SK-N-DZ (cell line): Measurements from ENCODE around the gene PCDHGC4. TPM values are rescaled to one million over a fixed set of nuclear protein-coding genes. Genes with fewer than 3 reads are reported as not detected.

Source experiments
- DNase-seq: peaks from one replicate; pipeline ENCODE4 v3.0.0-alpha.2; 2015; ENCODE audit warnings: low spot score
- polyA plus RNA-seq, 2 experiments: library from polyadenylated mRNA; depleted of rRNA; stranded (reverse); fragments of >200 nt; gene quantifications; 2 replicates each; pipeline ENCODE4 v1.2.3, GENCODE V29; 2014

PCDHGC4 gene
- polyA plus RNA-seq (2014; cell fraction: cytosol; rRNA removed): 5.1 and 6.8 TPM in 2 replicates
- 2.1 and 3.2 TPM in 2 replicates for polyA plus RNA-seq (2014; cell fraction: nucleus; rRNA removed)

DNA sequence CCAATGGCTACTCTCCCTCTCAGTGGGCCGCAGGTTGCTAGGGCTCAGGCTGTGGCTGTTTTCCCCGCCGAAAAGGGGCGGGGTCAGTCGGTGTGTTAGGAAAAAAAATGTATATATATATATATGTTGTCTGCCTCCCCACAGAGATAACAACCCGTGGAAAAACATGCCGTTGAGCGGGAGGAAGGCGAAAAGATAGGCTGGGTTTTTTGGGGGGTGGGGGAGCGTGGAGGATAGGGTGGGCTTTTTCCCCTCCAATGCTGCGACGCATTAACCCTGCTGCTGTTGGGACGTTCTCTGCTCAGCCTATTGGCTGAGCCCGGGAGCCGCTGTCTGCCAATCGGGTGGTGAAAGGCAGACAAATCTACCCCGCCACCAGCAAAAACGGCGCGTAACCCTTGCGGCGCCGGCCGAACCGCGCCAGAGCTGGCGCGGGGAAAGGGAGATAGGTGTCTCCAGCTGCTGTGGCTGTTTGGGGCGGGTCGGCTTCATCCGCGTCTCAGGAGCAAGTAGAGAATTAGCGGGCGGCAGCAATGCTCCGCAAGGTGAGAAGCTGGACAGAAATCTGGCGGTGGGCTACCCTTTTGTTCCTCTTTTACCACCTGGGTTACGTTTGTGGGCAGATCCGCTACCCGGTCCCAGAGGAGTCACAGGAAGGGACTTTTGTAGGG is at the start of gene PCDHGC4:
PCDHGC4 (plus strand) TSS at position 390 of the 671 bp plus-strand sequence; CDS start at position 534, 144 bp downstream.
- peak; percentile 68 for DNase-seq

DNA sequence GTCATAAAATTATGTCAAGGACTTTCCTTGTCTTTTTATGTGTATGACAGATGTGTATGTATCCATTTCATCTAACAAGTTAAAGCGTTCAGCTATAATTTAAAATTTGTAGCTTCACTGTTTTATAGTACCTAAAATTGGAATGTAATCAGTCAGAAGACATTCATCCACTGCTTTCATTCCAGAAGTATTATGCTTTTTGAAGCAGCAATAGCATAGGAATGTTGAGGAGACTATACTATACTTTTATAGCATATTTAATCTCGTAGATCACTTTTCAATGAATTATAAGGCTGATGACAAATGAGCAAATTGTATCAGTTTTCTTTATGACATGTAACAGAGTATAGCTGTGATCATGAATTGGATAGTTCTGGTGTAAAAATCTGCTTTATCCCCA is 47.6 kb upstream of the PCDHGC4 start:
- no peak for DNase-seq

DNA sequence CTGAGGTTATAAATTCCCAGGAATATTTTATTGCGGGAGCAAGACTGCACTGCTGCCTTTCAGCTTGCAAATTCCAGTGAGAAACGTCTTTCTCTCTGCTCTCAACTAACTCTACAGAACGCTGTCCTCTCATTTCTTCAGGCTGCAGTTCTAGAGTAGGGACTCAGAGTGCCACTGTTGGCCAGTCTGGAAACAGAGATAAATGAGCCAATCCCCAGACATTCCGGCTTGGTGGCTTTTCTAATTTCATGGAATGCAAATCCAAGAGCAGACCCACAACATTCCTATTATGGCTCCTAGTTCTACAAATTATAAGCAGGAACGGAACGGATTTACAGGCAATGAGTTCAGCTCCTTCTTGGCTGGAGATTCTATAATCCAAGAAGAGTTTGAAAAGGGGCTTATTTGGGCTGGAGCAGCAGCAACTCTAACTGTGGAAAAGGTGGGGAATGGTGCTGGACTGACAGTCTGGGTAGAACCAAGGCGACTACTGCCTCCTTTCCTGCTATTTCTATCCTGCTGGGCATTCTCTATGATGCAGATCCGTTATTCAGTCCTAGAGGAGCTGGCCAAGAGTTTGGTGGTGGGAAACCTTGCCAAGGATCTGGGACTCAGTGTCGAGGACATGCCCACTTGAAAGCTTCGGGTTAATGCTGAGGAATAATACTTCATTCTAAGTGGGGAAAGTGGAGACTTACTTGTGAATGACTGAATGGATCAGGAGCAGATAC is 45.3 kb upstream of the PCDHGC4 start:
- DNase-seq: no peak

DNA sequence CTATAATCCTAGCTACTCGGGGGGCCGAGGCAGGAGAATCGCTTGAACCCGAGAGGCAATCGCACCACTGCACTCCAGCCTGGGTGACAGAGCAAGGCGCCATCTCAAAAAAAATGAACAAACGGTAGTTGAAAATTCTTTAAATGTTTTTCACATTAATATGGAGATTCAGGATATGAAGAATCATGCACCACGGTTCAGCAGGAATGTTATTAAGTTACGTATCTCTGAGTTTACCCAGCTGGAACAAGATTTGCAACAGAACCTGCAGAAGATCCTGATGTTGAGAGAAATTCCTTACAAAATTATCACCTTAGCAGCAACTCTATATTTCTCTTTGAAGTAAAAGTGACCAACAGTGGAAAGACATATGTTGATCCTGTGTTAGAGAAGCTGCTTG is 44.5 kb upstream of the PCDHGC4 start:
- no peak for DNase-seq

DNA sequence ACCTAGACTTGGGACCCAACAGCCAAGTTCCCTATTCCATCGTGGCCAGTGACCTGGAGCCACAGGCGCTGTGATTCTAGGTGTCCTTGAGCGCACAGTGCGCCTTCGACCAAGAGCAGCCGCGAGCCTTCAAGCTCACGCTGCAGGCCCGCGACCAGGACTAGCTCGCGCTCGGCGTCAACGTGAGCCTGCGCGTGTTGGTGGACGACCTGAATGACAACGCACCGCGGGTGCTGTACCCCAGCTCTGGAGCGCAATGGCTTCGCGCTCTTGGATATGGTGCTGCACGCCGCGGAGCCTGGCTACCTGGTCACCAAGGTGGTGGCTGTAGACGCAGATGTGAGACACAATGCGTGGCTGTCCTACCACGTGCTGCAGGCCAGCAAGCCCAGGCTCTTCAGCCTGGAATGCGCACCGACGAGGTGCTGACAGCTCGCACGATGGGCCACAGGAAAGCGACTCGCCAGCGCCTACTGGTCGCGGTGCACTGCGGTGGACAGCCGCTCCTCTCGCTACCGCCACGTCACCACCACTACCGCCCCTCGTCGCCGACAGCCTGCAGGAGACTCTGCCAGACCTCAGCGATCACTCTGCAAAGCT is 43.2 kb upstream of the PCDHGC4 start:
- DNase-seq: no peak

DNA sequence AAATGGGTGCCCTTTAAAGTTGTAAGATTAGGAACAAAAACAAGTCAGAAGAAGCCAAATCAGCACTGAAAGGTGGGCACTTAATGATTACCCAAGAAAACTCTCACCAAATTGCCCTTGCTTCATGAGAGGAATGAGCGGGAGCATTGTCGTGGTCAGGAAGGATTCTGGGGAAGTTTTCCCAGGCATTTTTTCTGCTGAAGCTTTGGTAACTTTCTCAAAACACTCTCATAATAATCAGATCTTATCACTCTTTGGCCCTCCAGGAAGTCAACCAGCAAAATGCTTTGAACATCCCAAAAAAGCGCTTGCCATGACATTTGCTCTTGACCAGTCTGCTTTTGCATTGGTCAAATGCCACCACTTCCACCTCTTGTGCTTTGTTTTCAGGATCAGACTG is 19.5 kb upstream of the PCDHGC4 start:
- no peak for DNase-seq

DNA sequence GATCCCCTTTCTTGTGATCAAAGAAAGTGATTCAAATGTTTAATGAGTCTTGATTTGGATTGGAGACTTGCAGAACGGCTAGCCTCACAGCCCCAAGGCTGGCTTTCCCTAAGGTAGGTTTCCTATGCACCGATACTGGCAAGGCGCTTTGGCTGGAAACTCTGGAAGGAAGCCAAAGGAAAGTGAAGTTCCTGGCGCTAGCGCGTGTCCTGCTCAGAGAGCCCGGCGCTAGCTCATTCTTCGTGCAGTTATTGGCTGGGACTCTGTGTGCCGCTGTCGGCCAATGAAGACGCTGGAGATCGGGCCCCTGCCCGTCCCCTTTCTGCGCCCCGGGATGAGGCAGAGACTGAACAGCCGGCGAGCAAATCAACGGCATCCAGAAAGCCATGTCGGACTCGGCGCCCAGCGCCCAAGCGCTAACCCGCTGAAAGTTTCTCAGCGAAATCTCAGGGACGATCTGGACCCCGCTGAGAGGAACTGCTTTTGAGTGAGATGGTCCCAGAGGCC is 9.2 kb upstream of the PCDHGC4 start, which contains the start of gene PCDHGC3:
PCDHGC3 (plus strand) TSS at position 342 of the 507 bp plus-strand sequence; CDS start at position 493, 151 bp downstream.
- peak; percentile 87 for DNase-seq

DNA sequence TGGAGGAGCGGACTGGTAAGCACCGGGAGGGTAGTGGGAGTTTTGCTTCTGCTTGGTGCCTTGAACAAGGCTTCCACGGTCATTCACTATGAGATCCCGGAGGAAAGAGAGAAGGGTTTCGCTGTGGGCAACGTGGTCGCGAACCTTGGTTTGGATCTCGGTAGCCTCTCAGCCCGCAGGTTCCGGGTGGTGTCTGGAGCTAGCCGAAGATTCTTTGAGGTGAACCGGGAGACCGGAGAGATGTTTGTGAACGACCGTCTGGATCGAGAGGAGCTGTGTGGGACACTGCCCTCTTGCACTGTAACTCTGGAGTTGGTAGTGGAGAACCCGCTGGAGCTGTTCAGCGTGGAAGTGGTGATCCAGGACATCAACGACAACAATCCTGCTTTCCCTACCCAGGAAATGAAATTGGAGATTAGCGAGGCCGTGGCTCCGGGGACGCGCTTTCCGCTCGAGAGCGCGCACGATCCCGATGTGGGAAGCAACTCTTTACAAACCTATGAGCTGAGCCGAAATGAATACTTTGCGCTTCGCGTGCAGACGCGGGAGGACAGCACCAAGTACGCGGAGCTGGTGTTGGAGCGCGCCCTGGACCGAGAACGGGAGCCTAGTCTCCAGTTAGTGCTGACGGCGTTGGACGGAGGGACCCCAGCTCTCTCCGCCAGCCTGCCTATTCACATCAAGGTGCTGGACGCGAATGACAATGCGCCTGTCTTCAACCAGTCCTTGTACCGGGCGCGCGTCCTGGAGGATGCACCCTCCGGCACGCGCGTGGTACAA is 8.5 kb upstream of the PCDHGC4 start:
- peak; percentile 28 for DNase-seq

DNA sequence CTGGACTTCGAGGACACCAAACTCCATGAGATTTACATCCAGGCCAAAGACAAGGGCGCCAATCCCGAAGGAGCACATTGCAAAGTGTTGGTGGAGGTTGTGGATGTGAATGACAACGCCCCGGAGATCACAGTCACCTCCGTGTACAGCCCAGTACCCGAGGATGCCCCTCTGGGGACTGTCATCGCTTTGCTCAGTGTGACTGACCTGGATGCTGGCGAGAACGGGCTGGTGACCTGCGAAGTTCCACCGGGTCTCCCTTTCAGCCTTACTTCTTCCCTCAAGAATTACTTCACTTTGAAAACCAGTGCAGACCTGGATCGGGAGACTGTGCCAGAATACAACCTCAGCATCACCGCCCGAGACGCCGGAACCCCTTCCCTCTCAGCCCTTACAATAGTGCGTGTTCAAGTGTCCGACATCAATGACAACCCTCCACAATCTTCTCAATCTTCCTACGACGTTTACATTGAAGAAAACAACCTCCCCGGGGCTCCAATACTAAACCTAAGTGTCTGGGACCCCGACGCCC is 7.7 kb upstream of the PCDHGC4 start:
- no peak for DNase-seq

DNA sequence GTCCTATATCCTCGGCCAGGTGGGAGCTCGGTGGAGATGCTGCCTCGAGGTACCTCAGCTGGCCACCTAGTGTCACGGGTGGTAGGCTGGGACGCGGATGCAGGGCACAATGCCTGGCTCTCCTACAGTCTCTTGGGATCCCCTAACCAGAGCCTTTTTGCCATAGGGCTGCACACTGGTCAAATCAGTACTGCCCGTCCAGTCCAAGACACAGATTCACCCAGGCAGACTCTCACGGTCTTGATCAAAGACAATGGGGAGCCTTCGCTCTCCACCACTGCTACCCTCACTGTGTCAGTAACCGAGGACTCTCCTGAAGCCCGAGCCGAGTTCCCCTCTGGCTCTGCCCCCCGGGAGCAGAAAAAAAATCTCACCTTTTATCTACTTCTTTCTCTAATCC is 7.0 kb upstream of the PCDHGC4 start:
- DNase-seq: no peak

DNA sequence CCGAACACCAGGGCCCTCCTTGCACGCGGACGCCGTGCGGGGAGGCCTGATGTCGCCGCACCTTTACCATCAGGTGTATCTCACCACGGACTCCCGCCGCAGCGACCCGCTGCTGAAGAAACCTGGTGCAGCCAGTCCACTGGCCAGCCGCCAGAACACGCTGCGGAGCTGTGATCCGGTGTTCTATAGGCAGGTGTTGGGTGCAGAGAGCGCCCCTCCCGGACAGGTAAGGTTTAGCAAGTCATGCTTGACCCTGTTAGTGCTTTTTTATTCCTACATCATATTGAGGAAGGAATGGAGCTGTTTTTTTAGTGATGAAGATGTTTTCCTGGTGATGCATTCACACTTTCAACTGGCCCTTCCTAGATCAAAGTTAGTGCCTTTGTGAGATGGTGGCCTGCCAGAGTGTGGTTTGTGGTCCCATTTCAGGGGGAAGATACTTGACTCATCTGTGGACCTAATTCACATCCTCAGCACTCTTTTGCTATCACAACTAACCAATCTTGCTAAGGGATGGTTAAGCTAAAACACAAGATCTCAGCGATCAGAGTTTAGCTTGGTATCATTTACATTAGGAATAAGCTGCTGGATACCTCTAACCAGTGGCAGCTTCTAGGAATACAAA is 6.4 kb upstream of the PCDHGC4 start:
- no peak for DNase-seq

DNA sequence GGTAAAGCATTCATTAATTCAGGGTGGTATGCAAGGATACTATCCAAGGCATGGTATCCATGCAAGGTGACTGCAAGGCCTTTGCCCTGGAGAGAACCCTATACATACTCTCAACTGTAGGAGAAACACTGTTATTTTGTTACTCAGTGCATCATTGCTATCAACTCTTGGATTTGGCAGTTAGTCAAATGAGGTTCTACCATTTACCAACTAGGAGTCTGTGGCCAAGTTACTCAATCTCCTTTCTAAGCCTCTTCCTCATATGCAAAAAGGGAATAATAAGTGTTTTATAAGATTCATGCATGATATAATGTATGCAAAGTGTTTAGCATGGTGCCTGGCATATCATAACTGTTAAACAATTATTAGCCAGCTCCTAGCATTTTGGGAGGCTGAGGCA is 5.1 kb upstream of the PCDHGC4 start:
- DNase-seq: no peak

DNA sequence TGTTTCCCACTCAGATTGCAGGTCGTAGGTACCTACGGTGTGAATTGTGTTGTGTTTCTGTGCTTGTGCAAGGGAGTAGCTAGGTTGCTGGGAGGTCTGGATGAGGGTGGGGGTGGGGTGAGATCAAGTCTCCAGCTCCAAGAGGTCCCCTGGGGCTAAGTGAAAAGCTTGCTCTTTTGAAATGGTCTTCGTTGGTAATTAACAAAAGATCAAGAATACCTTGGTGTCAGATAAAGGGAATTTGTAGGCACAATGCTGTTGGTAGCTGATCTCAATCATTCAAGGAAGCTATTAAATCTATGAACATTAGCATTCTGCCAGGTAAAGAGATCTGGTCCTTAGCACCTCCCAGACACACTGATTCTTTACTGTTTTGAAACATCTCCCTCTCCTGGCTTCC is 928 bp upstream of the PCDHGC4 start:
- DNase-seq: no peak

DNA sequence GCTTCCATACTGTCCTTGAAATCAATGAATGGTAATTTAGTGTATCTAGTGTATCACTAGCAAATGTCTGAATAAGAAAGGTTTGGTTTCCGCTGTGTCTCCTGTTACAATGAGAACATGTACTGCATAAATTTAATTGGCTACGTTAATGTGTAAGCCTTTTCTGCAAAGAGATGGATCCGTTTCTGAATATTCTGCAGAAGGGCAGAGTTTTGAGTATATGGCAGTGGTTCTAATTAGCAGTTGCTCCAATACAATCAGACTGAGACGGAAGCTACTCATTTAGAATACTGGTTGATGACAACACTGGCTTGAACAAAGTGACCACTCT is 555 bp upstream of the PCDHGC4 start:
- DNase-seq: no peak

DNA sequence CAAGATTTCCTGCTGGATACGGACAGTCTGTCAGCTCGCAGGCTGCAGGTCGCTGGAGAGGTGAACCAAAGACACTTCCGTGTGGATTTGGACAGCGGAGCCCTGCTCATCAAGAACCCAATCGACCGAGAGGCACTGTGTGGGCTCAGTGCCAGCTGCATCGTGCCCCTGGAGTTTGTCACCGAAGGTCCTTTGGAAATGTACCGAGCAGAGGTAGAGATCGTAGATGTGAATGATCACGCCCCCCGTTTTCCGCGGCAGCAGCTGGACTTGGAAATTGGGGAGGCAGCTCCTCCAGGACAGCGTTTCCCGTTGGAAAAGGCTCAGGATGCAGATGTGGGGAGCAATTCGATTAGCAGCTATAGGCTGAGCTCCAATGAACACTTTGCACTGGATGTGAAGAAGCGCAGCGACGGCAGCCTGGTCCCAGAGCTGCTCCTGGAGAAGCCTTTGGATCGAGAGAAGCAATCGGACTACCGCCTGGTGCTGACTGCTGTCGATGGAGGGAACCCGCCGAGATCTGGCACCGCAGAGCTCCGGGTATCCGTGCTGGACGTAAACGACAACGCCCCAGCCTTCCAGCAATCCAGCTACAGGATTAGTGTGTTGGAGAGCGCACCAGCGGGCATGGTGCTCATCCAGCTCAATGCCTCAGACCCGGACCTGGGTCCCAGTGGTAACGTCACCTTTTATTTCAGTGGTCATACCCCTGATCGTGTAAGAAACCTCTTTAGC is 658 bp downstream of the PCDHGC4 start:
- DNase-seq: no peak

DNA sequence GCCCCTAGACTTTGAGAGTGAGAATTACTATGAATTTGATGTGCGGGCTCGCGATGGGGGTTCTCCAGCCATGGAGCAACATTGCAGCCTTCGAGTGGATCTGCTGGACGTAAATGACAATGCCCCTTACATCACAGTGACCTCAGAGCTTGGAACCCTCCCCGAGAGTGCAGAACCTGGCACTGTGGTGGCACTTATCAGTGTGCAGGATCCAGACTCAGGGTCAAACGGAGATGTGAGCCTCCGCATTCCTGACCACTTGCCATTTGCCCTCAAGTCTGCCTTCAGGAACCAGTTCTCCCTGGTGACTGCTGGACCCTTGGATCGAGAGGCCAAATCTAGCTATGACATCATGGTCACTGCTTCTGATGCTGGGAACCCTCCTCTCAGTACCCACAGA is 1.3 kb downstream of the PCDHGC4 start:
- no peak for DNase-seq

DNA sequence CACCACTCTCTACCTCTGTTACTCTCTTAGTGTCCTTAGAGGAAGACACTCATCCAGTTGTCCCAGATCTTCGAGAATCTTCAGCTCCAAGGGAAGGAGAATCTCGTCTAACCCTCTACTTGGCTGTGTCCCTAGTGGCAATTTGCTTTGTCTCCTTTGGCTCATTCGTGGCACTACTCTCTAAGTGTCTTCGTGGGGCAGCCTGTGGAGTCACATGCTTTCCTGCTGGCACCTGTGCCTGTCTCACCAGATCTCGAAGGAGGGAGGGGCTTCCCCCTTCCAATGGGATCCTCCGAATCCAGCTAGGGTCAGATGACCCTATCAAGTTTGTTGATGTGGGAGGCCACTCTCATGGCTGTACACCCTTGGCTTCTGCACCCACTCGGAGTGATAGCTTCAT is 2.3 kb downstream of the PCDHGC4 start:
- DNase-seq: no peak

DNA sequence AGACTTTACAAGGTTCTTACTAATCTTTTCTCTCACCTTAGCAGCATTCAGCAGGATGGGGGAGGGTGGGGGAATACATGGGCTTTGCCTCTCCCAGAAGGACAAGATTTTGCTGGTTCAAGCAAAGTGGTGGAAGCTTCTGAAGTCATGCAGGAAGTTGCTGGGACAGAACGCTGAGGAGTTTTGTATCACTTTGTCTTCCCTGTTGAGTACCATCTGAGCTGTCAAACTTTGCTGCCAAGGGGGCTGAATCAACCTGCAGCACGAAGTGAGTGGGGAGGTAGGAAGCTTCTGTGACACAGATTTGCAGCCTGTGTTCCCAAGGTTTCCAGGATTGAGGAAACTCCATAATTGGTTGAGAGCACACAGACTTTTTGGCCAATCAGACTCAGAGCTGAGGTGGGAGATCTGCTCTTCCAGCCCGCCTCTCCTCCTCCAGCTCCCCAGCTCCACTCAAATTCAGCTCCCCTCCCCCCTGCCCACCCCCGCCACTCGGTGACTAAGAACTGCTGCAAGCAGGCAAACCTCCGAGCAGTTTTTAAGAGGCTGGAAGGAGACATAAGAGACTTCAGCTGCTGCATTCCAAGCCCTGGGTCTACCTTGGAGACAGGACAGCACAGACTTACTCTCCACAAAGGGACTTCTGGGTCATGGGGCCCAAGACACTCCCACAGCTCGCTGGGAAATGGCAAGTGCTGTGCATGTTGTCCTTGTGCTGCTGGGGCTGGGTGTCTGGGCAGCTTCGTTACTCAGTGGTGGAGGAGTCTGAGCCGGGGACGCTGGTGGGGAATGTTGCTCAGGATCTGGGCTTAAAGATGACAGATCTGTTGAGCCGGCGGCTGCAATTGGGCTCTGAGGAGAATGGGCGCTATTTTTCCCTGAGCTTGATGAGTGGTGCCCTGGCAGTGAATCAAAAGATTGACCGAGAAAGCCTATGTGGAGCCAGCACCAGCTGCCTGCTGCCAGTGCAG is 4.0 kb downstream of the PCDHGC4 start, which contains the start of gene PCDHGC5:
PCDHGC5 (plus strand) TSS at position 491 of the 971 bp plus-strand sequence; CDS start at position 651, 160 bp downstream.
- DNase-seq: no peak

DNA sequence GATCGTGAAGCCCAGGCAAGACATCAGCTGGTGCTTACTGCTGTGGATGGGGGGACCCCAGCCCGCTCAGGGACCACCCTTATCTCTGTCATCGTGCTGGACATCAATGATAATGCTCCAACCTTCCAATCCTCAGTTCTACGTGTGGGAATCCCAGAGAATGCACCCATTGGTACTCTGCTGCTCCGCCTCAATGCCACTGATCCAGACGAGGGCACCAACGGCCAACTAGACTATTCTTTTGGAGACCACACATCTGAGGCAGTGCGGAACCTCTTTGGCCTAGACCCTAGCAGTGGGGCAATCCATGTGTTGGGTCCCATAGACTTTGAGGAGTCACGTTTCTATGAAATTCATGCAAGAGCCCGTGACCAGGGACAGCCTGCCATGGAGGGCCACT is 5.0 kb downstream of the PCDHGC4 start:
- DNase-seq: no peak
